HG03565 (cell line): Measurements from ENCODE around the gene TMEM213.

Source experiments
- ATAC-seq: cut with Tn5 transposase; IDR thresholded peaks from one replicate; pipeline ENCODE4 v1.9.1; 2021; ENCODE audit warnings: mild to moderate bottlenecking, moderate library complexity; ENCODE audit not compliant: unreplicated experiment

TMEM213 gene

DNA sequence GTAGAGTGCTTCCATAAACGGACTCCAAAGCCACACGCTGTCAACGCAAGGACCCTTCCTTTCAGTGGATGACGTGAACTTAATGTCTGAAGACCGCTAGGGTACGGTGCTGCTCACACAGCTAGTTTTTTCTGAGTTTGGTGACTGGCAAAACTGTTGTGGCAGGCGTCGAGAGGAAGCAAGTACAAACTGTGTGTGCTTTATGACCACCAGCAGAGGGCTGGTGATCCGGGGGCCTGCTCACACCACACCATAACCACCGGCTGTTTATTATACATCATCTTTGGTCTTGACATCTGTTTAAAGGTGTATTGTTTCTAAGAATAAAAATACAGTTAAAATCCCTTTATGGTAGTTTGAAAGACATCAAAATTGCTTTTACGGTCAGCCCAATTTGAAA lies 37.3 kb downstream of the TMEM213 start:
- no peak for ATAC-seq

GRCh38 chr7:138837627-138838026 lies 39.8 kb downstream of the TMEM213 start:
- ATAC-seq = no peak

- ATAC-seq = no peak
Observed at GRCh38 chr7:138838166-138838565, 40.4 kb downstream of the TMEM213 start.

DNA sequence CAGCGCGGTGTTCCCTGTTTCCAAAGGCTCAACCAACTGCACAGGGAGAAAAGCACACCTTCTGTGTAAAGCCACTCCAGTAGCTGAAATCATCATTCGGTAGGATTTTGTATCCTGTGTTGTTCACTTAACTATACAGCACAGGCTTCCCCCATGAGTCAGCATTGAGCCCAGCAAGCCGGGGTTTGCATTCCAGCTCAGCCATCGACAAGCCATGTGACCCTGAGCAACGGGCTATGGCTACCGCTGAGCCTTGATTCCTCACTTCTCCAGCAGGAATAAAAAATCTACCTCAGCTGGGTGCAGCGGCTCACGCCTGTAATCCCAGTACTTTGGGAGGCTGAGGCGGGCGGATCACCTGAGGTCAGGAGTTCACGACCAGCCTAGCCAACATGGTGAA lies 44.3 kb downstream of the TMEM213 start:
- ATAC-seq = no peak

DNA sequence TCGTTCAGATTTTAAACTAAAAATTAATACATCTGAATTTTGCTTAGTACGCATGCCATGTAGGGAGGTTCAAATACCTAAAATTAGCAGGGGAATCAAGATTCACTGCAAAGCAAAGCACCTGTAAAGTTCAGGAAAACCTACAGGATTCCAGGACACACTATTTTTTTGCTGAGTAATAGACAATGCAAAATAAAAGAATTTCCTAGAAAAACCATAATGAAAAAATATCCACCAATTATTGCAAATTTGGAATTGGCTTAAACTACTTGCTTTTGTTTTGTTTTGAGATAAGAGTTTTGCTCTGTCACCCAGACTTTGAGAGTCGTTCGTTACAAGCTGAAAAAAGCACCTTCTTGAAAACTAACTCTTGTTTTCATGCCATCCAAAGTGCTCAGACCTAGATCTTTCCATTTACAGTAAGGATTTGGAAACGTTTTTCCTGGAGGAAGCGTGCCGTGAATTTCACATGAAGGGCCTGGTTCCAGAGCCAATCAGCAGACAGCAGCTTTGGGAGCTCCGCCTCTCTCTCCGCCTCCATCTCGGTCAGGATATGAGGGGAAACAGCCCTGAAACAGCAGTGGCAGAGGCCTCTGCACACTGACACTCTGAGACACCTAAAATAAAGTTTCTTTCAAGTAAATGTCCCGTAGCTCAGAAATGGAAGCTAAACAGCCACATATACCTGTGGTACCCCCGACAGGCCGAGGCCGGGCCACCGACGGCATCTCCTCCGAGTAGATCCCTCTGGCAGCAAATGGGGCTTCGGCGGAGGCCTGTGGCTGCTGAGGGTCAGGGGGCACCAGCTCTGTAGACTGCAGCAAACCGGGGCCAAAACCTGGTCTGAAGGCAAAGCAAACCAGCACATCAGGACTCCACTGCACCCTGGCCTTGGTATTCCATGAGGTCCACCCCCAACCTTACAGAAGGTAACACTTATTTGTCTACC lies 46.1 kb downstream of the TMEM213 start:
- ATAC-seq = no peak

- no peak for ATAC-seq
Observed at GRCh38 chr7:138845711-138846110, 47.9 kb downstream of the TMEM213 start.

GRCh38 chr7:138848056-138848980 lies 50.5 kb downstream of the TMEM213 start:
- ATAC-seq = no peak

- no peak for ATAC-seq
Observed at GRCh38 chr7:138849701-138850100, 51.9 kb downstream of the TMEM213 start.

DNA sequence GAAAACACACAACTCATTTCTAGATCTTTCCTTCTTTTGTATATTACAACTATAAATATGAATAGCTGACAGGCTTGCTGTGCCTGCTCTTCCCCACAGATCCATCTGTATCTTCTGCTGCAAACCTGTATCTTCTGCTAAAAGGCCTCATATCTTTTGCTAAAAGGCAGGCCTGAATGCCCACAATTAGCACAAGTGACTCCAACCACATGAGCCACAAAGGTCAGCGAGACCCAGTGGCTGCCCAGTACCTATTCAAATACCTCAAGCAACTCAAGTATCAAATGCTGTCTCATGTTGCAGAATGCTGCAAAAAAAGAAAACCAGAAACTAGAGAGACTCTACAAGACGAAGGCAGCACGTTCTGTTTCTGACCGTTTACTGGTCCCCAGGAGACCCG lies 54.7 kb downstream of the TMEM213 start:
- ATAC-seq = no peak

- ATAC-seq = no peak
Observed at GRCh38 chr7:138853448-138853847, 55.7 kb downstream of the TMEM213 start.

DNA sequence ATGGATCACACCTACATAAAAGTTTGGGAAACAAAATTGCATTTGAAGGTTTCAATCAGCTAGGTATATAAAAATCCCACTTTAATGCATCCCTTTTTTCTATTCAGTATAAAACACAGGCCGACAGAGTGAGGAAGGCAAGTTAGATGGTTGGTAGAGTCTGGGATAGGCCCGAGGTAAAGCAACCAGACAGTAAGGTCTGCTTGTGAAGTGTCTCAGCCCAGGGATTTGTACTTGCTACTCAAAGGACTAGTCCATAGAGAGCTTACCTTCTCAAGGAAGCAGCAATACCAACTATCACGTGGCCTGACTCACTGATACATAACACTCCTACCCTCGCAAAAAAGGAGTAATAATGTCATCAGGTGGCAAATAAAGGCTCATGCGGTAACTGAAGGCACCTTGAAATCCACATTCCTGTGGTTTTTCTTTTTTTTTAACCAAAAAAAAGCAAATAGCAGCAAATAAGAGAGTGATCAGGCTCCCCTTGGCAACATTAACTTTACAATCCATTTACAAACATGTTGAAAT lies 56.4 kb downstream of the TMEM213 start:
- ATAC-seq = no peak

DNA sequence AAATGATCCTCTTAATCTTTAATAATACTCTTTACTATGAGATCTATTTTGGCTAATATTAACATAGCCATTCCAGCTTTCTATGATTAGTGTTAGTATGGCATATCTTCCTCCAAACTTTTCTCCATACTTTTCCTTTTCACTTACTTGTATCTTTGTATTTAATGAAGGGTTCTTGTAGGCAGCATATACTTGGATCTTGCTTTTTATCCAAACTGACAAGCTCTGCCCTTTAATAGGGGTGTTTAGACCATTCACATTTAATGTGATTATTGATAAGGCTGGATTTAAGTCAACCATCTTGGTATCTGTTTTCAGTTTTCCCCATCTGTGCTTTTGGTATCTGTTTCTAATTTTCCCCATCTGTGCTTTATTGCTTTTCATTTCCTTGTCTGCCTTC lies 59.9 kb downstream of the TMEM213 start:
- ATAC-seq = no peak

GRCh38 chr7:138861051-138861450 lies 63.3 kb downstream of the TMEM213 start:
- ATAC-seq = no peak

DNA sequence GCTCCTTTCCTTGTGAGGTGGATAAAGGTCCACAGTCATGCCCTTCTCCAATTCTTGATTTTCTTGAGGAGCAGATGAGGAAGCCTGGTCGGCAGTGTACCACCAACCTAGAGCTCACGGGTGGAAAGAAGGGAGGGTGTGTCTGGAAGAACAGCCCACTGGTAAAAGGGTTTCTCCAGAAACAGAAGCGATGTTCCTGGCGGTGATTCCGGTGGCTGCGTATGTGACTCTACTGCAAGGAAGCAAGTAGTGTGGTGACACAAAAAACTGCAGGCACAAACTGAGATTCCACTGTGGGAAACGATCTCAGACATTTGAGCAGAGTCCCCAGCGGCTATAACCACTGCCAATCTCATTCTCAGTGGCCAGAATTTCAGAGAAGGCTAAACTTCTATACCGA lies 66.1 kb downstream of the TMEM213 start:
- ATAC-seq = no peak

- no peak for ATAC-seq
Observed at GRCh38 chr7:138864667-138865066, 66.9 kb downstream of the TMEM213 start.

DNA sequence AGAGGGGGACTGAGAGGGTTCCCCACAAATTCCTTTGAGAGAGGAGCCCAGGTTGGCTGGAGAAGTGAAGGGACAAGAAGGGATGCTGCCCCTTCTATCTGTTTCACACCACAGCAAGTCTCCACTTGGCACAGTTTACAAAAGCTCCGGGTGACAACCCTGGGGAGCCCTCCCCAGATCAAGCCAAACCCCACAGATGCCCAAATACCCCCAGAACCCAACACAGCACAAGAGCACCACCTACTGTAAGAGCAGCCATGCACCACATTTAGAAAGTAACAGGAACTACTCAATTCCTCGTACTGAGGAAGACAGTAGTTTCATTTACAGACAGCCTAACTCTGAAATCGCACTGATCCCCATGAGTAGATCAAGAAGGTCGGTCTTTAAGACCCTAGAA lies 68.0 kb downstream of the TMEM213 start:
- ATAC-seq = no peak

DNA sequence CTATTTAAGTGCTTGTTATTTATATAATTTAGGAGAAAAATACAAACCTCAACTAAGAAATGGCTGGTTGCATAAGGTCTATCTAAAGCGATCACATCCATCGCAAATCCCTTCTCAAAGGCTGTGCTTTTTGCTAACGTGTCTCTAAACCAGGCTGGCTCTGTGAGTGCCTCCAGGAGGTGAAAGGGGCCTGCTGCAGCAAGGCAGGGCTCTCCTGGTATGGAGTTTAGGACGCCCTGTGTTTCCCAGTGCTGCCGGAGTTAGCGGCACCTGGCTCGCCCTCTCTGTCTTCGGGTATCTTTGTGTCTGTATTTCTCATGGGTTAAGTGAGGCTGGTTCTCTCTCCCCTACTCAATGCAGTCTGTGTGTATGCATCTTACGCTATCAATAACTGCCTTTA lies 68.6 kb downstream of the TMEM213 start:
- no peak for ATAC-seq

GRCh38 chr7:138867744-138868143 lies 70.0 kb downstream of the TMEM213 start:
- ATAC-seq = no peak

GRCh38 chr7:138868711-138869110 lies 70.9 kb downstream of the TMEM213 start:
- no peak for ATAC-seq

- no peak for ATAC-seq
Observed at GRCh38 chr7:138869353-138869752, 71.6 kb downstream of the TMEM213 start.

GRCh38 chr7:138871065-138871813 lies 73.4 kb downstream of the TMEM213 start:
- no peak for ATAC-seq
